HepG2 (cell line): ENCODE results near the gene ELP5. TPM values are rescaled to one million over a fixed set of nuclear protein-coding genes. Genes with fewer than 3 reads are reported as not detected.

ENCODE experiments used
- ATAC-seq: fragments of 200-7000 bp; cut with Tn5 transposase; 3 replicates; pipeline ENCODE4 v1.9.1; 2020; ENCODE audit warnings: mild to moderate bottlenecking, moderate library complexity
- BruUV-seq: library from RNA; stranded (reverse); fragments of 400-500 nt; replicated peaks from 2 replicates; lab custom pipeline; 2021; lab: Mats Ljungman, UMichigan
- CTCF ChIA-PET: fragments of 300-600 bp; formaldehyde crosslinking; extraction: SDS; loops from one replicate; lab custom pipeline; 2021; ENCODE audit warnings: low total read pairs, inconsistent platforms, low intra/inter-chr PET ratio; lab: Yijun Ruan, JAX
- POLR2A ChIA-PET: fragments of 350-600 bp; sonication (Branson Sonifier 250); formaldehyde crosslinking; loops from one replicate; lab custom pipeline; 2020; ENCODE audit warnings: antibody characterized with exemption, inconsistent platforms; lab: Yijun Ruan, JAX
- DNase-seq: peaks from one replicate; pipeline ENCODE4 v3.0.0-alpha.2; 2015; ENCODE audit warnings: low spot score
- FAIRE-seq: peaks from 3 replicates; lab custom pipeline; 2011; peaks lifted over from hg19 to GRCh38; lab: Jason Lieb, UNC
- H2AFZ ChIP-seq: one replicate; pipeline ENCODE4 v1.6.1; 2011; ENCODE audit warnings: low read length, inconsistent platforms
- H3K27ac ChIP-seq: fragments of 300-600 bp; 3 replicates; pipeline ENCODE4 v1.8.0; 2011; ENCODE audit warnings: mixed run types, mild to moderate bottlenecking, mixed read lengths, low read length, inconsistent platforms; ENCODE audit not compliant: insufficient read depth; ENCODE audit errors: extremely low read length
- H3K27me3 ChIP-seq, 2 experiments: fragments of 200-600 bp in 1 of 2; 2 replicates in 1 of 2; 3 replicates in 1 of 2; pipeline versions ENCODE4 v1.6.0 to v1.8.0; 2011; ENCODE audit warnings: low read length in 2 of 2, mild to moderate bottlenecking in 2 of 2, moderate library complexity in 2 of 2, inconsistent platforms in 1 of 2; ENCODE audit not compliant: insufficient read depth in 2 of 2, control insufficient read depth in 1 of 2
- H3K36me3 ChIP-seq, 2 experiments: fragments of 200-600 bp in 1 of 2; replicated peaks in 1 of 2; 2 replicates in 1 of 2; 3 replicates in 1 of 2; pipeline versions ENCODE4 v1.5.1 to v1.8.0; 2011; ENCODE audit warnings: low read length in 2 of 2, inconsistent platforms in 1 of 2; ENCODE audit not compliant: insufficient read depth in 2 of 2, control insufficient read depth in 1 of 2
- H3K4me1 ChIP-seq: 2 replicates; pipeline ENCODE4 v1.5.1; 2012; ENCODE audit warnings: low read length, inconsistent platforms; ENCODE audit not compliant: insufficient read depth
- H3K4me2 ChIP-seq: 2 replicates; pipeline ENCODE4 v1.6.0; 2011; ENCODE audit warnings: low read depth, low read length, inconsistent platforms
- H3K4me3 ChIP-seq, 3 experiments: fragments of 200-600 bp in 1 of 3; sonication (generic), shearing (Covaris generic) in 1 of 3; replicated peaks in 1 of 3; 2 replicates each; pipeline ENCODE4 v1.5.1; 2011 to 2016; ENCODE audit warnings: low read length in 3 of 3, inconsistent platforms in 2 of 3, low read depth in 2 of 3, mild to moderate bottlenecking in 2 of 3, control low read depth in 1 of 3, mixed read lengths in 1 of 3; ENCODE audit not compliant: insufficient read depth in 1 of 3
- H3K79me2 ChIP-seq: one replicate; pipeline ENCODE4 v1.6.1; 2011; ENCODE audit warnings: low read length, inconsistent platforms; ENCODE audit not compliant: insufficient read depth
- H3K9ac ChIP-seq: 2 replicates; pipeline ENCODE4 v1.6.0; 2011; ENCODE audit warnings: mild to moderate bottlenecking, low read depth, low read length, inconsistent platforms; ENCODE audit not compliant: insufficient read depth
- H3K9me3 ChIP-seq: 2 replicates; pipeline ENCODE4 v1.5.1; 2012; ENCODE audit warnings: mild to moderate bottlenecking, low read length
- H4K20me1 ChIP-seq: 2 replicates; pipeline ENCODE4 v1.6.0; 2011; ENCODE audit warnings: inconsistent platforms, mild to moderate bottlenecking, low read length, moderate library complexity; ENCODE audit not compliant: insufficient read depth
- ATF6 ChIP-seq: sonication (generic); formaldehyde crosslinking; conservative IDR thresholded peaks from 2 replicates; pipeline ENCODE4 v1.4.0; 2020; ENCODE audit warnings: missing genetic modification reagents
- BRF2 ChIP-seq: sonication (generic); formaldehyde crosslinking; IDR thresholded peaks from 2 replicates; pipeline ENCODE4 v1.8.1; 2022; ENCODE audit warnings: mild to moderate bottlenecking, missing genetic modification reagents
- CHD2 ChIP-seq: IDR thresholded peaks from 2 replicates; pipeline ENCODE4 v1.6.1; 2011; ENCODE audit warnings: low read depth, low read length, improper control_type of control experiment
- FOXA3 ChIP-seq: IDR thresholded peaks from 2 replicates; pipeline ENCODE4 v1.6.1; 2016; ENCODE audit warnings: missing genetic modification reagents, missing compliant biosample characterization
- FOXK1 ChIP-seq: sonication (generic); formaldehyde crosslinking; IDR thresholded peaks from 2 replicates; pipeline ENCODE4 v1.4.0; 2020; ENCODE audit warnings: low read depth, missing genetic modification reagents, borderline replicate concordance
- KLF11 ChIP-seq: IDR thresholded peaks from 2 replicates; pipeline ENCODE4 v1.6.1; 2016; ENCODE audit warnings: missing compliant biosample characterization
- MLLT10 ChIP-seq: sonication (generic); formaldehyde crosslinking; IDR thresholded peaks from 2 replicates; pipeline ENCODE4 v1.4.0; 2020; ENCODE audit warnings: missing genetic modification reagents
- NBN ChIP-seq: fragments of 450-650 bp; conservative IDR thresholded peaks from 2 replicates; pipeline ENCODE4 v1.6.1; 2017
- PATZ1 ChIP-seq: sonication (generic); formaldehyde crosslinking; IDR thresholded peaks from 2 replicates; pipeline ENCODE4 v1.4.0; 2020; ENCODE audit warnings: missing genetic modification reagents
- SRSF1 ChIP-seq: fragments of 200-400 bp; formaldehyde crosslinking; optimal IDR thresholded peaks from 2 replicates; pipeline ENCODE3; 2017; ENCODE audit warnings: mild to moderate bottlenecking, low read depth, low read length, moderate library complexity
- TP53 ChIP-seq: sonication (generic); formaldehyde crosslinking; conservative IDR thresholded peaks from 2 replicates; pipeline ENCODE4 v1.4.0; 2020; ENCODE audit warnings: missing genetic modification reagents
- ZBTB38 ChIP-seq: sonication (generic); formaldehyde crosslinking; IDR thresholded peaks from 2 replicates; pipeline ENCODE4 v1.5.1; 2020; ENCODE audit warnings: mild to moderate bottlenecking, missing genetic modification reagents
- ZFP36L1 ChIP-seq: sonication (generic); formaldehyde crosslinking; IDR thresholded peaks from 2 replicates; pipeline ENCODE4 v1.8.0; 2022; ENCODE audit warnings: mild to moderate bottlenecking, missing genetic modification reagents, moderate library complexity
- ZMYM4 ChIP-seq: sonication (generic); formaldehyde crosslinking; IDR thresholded peaks from 2 replicates; pipeline ENCODE4 v1.8.1; 2023; ENCODE audit warnings: mild to moderate bottlenecking, missing genetic modification reagents
- ZNF256 ChIP-seq: sonication (generic); formaldehyde crosslinking; conservative IDR thresholded peaks from 2 replicates; pipeline ENCODE4 v1.4.0; 2020; ENCODE audit warnings: missing genetic modification reagents
- ZNF414 ChIP-seq: sonication (generic); formaldehyde crosslinking; IDR thresholded peaks from 2 replicates; pipeline ENCODE4 v1.5.0; 2020; ENCODE audit warnings: missing genetic modification reagents
- ZNF576 ChIP-seq: sonication (generic); formaldehyde crosslinking; IDR thresholded peaks from 2 replicates; pipeline ENCODE4 v1.4.0; 2020; ENCODE audit warnings: mild to moderate bottlenecking, missing genetic modification reagents
- ZNF788 ChIP-seq: sonication (generic); formaldehyde crosslinking; IDR thresholded peaks from 2 replicates; pipeline ENCODE4 v1.5.0; 2020; ENCODE audit warnings: mild to moderate bottlenecking, missing genetic modification reagents, borderline replicate concordance
- WGBS: methylation state at CpG from one replicate; pipeline ENCODE4 v1.1.6; 2017; ENCODE audit warnings: low lambda C conversion rate; 5-methylcytosine and 5-hydroxymethylcytosine counted together
- in situ Hi-C: cut with HindIII; loops from 2 replicates; pipeline ENCODE4 v1.10.0; 2017; ENCODE audit warnings: low pct_unique_long_range_greater_than_20kb; ENCODE audit not compliant: extremely low pct_ligation_motif_present
- intact Hi-C: fragments of 100-400 bp; cut with micrococcal nuclease; formaldehyde crosslinking; loops from one replicate; pipeline ENCODE4 v1.10.0; 2022; ENCODE audit not compliant: unreplicated experiment
- polyA plus RNA-seq, 8 experiments: library from polyadenylated mRNA; depleted of rRNA in 3 of 8; stranded (reverse) in 7 of 8; unstranded in 1 of 8; fragments of >200 nt; fragmentation: Illumina TruSeq in 4 of 8; extraction: Trizol in 4 of 8; gene quantifications; 2 replicates each; pipeline versions ENCODE4 v1.2.1 to v1.2.3, GENCODE V29; 2011 to 2016; ENCODE audit warnings: low read depth in 4 of 8, missing spikeins in 1 of 8, mixed read lengths in 1 of 8; ENCODE audit not compliant: insufficient read depth in 1 of 8
- total RNA-seq, 5 experiments: library from RNA; depleted of rRNA; stranded (reverse); fragments of >200 nt; fragmentation: Illumina TruSeq; extraction: Trizol; gene quantifications; 2 replicates each; pipeline ENCODE4 v1.2.3, GENCODE V29; 2016; ENCODE audit warnings: low read depth in 1 of 5

The ELP5 gene
- total and polyA plus RNA-seq, 2 of the 13 experiments (the other 11 are each of a cell fraction or from before 2014, with no cell fraction given), result 67.6 to 69.8 TPM

- Histone ChIP-seq H4K20me1 (peaks cover 40% of the 10 kb centered on the region), H3K4me2 (peak overlapping the region; percentile 90), H3K4me3 (peak overlapping the region; percentile 64 to 84 (median 77)), H3K27me3 (no peaks in the 10 kb centered on the region), H3K9ac (peak overlapping the region; percentile 94), H3K9me3 (no peaks in the 10 kb centered on the region), H3K4me1 (peaks cover 46% of the 10 kb centered on the region), H3K36me3 (peaks cover 19 to 35% of the 10 kb centered on the region in 2 experiments), H3K79me2 (peaks cover 40% of the 10 kb centered on the region), H3K27ac (peak overlapping the region; percentile 96), H2AFZ (no peak overlapping the region)
- no TSS peak for BruUV-seq
- intact Hi-C loops (no loop called here), in situ Hi-C loops (no loop called here)
- ChIA-PET CTCF (no interaction called here), POLR2A (interaction anchor here (0.7 to 3.0 kb wide), 5 partner anchors 21 to 96 kb away, joined by 3 to 17 read pairs (median 3); partner anchors contain the start of genes ACADVL, DLG4, NEURL4 and SLC2A4)
- FAIRE-seq (no peak), DNase-seq (no peak), ATAC-seq (peak; percentile 24)
- 3% methylated on average over 13 of the region's 104 CpGs for WGBS
- TF ChIP-seq ZNF788 (CRISPR knock-in tag) (no peak), ZNF256 (no peak), KLF11 (CRISPR knock-in tag) (no peak), FOXK1 (no peak), PATZ1 (CRISPR knock-in tag) (peak; percentile 92), ATF6 (CRISPR knock-in tag) (no peak), TP53 (CRISPR knock-in tag) (no peak), ZBTB38 (no peak), NBN (no peak), ZNF414 (no peak), BRF2 (CRISPR knock-in tag) (no peak), ZFP36L1 (CRISPR knock-in tag) (0 out of 2 replicates have a peak, but pooled peaks have one; percentile 10), SRSF1 (no peak), ZMYM4 (CRISPR knock-in tag) (no peak), MLLT10 (CRISPR knock-in tag) (no peak), ZNF576 (no peak), FOXA3 (CRISPR knock-in tag) (no peak), CHD2 (no peak)
Measured at GRCh38 chr17:7307686-7308624, 55.9 kb downstream of the ELP5 start.
